Activated naive CD4-positive, alpha-beta T cell treated with anti-CD3 and anti-CD28 coated beads, Interleukin-2, amount 10 ng/mL, durations not matched to agents 7 days and 5 days (primary cell): ENCODE data around the gene ITGB2.

Source experiments
- CTCF ChIA-PET: fragments of 350-600 bp; sonication (Branson Sonifier 250); formaldehyde crosslinking; loops from one replicate; lab custom pipeline; 2021; ENCODE audit warnings: antibody characterized with exemption; lab: Charles Lee
- DNase-seq: peaks from one replicate; pipeline ENCODE4 v3.0.0-alpha.2; 2020
- H3K27ac Mint-ChIP-seq: one replicate; pipeline ENCODE4 v1.8.0; 2021; ENCODE audit warnings: mild to moderate bottlenecking, moderate library complexity, mixed read lengths
- H3K27me3 Mint-ChIP-seq: one replicate; pipeline ENCODE4 v1.8.0; 2021; ENCODE audit warnings: mild to moderate bottlenecking, mixed read lengths
- H3K36me3 Mint-ChIP-seq: one replicate; pipeline ENCODE4 v1.8.0; 2021; ENCODE audit warnings: mixed read lengths
- H3K4me1 Mint-ChIP-seq: one replicate; pipeline ENCODE4 v1.8.0; 2021; ENCODE audit warnings: mixed read lengths
- H3K4me3 Mint-ChIP-seq: one replicate; pipeline ENCODE4 v1.8.0; 2021; ENCODE audit warnings: mild to moderate bottlenecking, moderate library complexity, mixed read lengths
- H3K9me3 Mint-ChIP-seq: one replicate; pipeline ENCODE4 v1.8.0; 2021; ENCODE audit warnings: mixed read lengths

The ITGB2 gene

DNA sequence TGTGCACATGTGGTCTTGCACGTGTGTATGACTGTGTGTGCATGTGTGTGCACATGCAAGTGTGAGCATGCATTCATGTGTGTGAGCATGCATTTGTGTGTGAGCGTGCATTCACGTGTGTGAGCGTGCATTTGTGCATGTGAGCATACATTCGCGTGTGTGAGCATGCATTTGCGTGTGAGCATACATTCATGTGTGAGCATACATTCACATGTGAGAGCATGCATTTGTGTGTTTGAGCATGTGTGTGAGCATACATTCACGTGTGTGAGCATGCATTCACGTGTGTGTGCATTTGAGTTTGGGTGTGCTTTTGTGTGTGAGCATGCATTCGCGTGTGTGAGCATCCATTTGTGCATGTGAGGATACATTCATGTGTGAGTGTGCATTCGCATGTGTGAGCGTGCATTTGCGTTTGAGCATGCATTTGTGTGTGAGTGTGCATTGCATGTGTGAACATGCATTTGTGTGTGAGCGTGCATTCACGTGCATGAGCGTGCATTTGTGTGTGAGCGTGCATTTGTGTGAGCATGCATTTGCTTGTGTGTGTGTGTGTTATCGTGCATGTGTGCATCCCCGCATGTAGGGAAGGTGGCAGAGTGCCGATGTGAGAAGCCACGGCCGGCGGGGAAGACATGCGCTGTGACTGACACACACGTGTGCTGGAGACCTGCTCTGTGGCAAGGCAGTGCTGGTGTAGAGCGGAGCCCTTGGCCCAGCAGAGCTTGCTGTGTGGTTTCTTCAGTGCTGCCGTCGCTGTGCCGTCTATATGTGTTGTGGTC, 18.2 kb downstream of the ITGB2 start:
- no peak for DNase-seq
- peaks cover 15% of the 10 kb centered on the region for H3K4me1 Mint-ChIP-seq
- peaks cover 7% of the 10 kb centered on the region for H3K9me3 Mint-ChIP-seq
- H3K36me3 Mint-ChIP-seq, result peaks cover 73% of the 10 kb centered on the region
- no peak overlapping the region for H3K4me3 Mint-ChIP-seq
- CTCF ChIA-PET, result no interaction called here
- peak overlapping the region; percentile 25 for H3K27ac Mint-ChIP-seq
- H3K27me3 Mint-ChIP-seq, result no peaks in the 10 kb centered on the region

- Mint-ChIP-seq H3K36me3 (peaks cover 77% of the 10 kb centered on the region), H3K9me3 (peaks cover 7% of the 10 kb centered on the region), H3K27me3 (no peaks in the 10 kb centered on the region), H3K4me3 (no peak overlapping the region), H3K4me1 (peaks cover 15% of the 10 kb centered on the region), H3K27ac (peak overlapping the region; percentile 64)
- no peak for DNase-seq
- CTCF ChIA-PET, result no interaction called here
Observed at GRCh38 chr21:44901391-44902074, 19.2 kb downstream of the ITGB2 start.

DNA sequence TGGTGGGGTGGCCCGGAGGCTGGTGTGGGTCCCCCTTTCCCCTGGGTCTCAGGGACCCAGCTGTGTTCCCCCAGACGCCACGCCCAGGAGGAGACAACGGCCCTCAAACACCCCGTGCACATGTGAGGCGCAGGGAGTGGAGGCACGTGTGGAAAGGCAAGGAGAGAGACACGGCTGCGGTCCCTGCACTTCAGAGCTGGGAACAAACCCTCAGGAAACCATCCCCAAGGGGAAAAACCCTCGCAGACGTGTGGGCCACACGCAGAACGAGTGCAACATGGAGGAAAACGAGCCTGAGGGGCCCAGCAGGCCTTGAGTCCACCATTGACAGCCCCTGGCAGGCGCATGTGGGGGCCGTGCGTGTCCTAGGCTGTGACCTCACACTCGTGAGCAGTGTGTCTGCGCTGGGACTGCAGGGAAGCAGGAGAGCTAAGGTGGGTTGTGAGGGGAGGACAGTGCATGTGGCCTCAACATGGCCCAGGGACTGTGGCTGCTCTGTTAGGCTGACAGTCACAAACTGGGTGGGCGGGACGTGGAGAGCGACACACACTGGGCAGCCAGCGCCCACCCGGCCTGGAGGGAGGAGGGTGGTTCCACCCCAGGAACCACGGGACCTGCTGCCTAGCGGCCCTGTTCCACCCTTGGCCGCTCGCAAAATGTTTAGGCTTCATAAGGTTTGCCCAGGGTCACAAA, 20.0 kb downstream of the ITGB2 start:
- H3K4me3 Mint-ChIP-seq, result no peak overlapping the region
- no peak overlapping the region for H3K27ac Mint-ChIP-seq
- no peaks in the 10 kb centered on the region for H3K27me3 Mint-ChIP-seq
- peaks cover 13% of the 10 kb centered on the region for H3K4me1 Mint-ChIP-seq
- peaks cover 7% of the 10 kb centered on the region for H3K9me3 Mint-ChIP-seq
- H3K36me3 Mint-ChIP-seq, result peaks cover 77% of the 10 kb centered on the region
- DNase-seq, result no peak
- CTCF ChIA-PET, result no interaction called here

GRCh38 chr21:44899768-44900558, 20.7 kb downstream of the ITGB2 start:
- Mint-ChIP-seq H3K27me3 (no peaks in the 10 kb centered on the region), H3K4me1 (peaks cover 13% of the 10 kb centered on the region), H3K36me3 (peaks cover 75% of the 10 kb centered on the region), H3K4me3 (no peak overlapping the region), H3K9me3 (peaks cover 7% of the 10 kb centered on the region), H3K27ac (no peak overlapping the region)
- CTCF ChIA-PET, result no interaction called here
- DNase-seq, result no peak

DNA sequence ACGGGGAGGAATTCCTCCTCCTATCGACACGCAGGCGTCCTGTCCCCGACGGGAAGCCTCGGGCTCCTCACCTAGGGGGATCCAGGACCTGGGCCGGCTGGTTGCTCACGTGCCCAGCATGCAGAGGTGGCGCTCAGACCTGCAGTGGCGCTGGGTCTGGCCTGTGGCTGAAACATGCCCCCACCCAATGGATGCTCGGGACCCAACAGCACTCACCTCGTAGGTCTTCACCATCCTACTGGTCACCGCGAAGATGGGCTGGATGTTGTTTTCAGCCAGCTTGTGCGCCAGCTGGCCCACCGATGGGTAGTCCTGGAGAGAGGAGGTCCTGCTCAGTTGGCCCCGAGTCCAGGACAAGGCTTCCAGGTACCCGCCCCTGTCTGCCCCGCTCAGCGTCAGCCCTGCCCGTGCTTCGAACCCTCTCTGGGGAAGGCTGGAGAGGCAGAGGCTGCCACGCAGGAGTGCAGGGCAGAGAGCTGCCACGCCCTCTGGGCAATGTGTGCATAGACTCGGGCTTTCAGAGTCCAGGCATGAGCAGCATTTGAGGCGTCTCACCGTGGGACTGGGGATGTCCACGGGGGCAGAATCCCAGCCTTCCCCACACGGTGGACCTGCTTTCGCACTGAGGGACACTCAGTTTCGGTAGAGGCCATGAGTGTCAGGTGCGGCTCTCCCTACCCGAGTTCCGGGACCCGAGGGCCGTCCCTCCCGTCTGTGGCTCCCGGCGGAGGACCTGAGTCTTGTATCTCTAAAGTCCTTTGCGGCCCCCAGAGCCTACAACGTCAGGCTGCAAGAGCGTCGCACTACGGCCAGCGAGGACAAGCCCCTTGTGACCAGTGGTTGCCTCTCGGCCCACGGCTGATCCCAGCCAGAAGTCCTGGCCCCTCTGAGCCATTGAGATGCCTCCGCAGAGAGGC, 21.6 kb downstream of the ITGB2 start:
- CTCF ChIA-PET, result interaction anchor here (0.8 kb wide), 1 partner anchor 32 kb away, joined by 3 read pairs; no protein-coding TSS in a partner anchor

GRCh38 chr21:44898011-44898488, 22.6 kb downstream of the ITGB2 start:
- H3K27me3 Mint-ChIP-seq, result no peaks in the 10 kb centered on the region
- peaks cover 72% of the 10 kb centered on the region for H3K36me3 Mint-ChIP-seq
- no peak for DNase-seq
- H3K27ac Mint-ChIP-seq, result no peak overlapping the region
- H3K4me1 Mint-ChIP-seq, result peaks cover 15% of the 10 kb centered on the region
- no peak overlapping the region for H3K4me3 Mint-ChIP-seq
- H3K9me3 Mint-ChIP-seq, result peaks cover 4% of the 10 kb centered on the region
- CTCF ChIA-PET, result interaction anchor here (1.2 to 2.0 kb wide), 3 partner anchors 34 to 99 kb away, joined by 3 to 5 read pairs (median 4); no protein-coding TSS in a partner anchor

More for the DNA sequence above, 21.6 kb downstream of the ITGB2 start:
- H3K36me3 Mint-ChIP-seq, result peaks cover 74% of the 10 kb centered on the region
- DNase-seq, result no peak
- H3K27me3 Mint-ChIP-seq, result no peaks in the 10 kb centered on the region
- H3K4me1 Mint-ChIP-seq, result peaks cover 8% of the 10 kb centered on the region
- no peak overlapping the region for H3K4me3 Mint-ChIP-seq
- H3K27ac Mint-ChIP-seq, result no peak overlapping the region
- peaks cover 4% of the 10 kb centered on the region for H3K9me3 Mint-ChIP-seq

DNA sequence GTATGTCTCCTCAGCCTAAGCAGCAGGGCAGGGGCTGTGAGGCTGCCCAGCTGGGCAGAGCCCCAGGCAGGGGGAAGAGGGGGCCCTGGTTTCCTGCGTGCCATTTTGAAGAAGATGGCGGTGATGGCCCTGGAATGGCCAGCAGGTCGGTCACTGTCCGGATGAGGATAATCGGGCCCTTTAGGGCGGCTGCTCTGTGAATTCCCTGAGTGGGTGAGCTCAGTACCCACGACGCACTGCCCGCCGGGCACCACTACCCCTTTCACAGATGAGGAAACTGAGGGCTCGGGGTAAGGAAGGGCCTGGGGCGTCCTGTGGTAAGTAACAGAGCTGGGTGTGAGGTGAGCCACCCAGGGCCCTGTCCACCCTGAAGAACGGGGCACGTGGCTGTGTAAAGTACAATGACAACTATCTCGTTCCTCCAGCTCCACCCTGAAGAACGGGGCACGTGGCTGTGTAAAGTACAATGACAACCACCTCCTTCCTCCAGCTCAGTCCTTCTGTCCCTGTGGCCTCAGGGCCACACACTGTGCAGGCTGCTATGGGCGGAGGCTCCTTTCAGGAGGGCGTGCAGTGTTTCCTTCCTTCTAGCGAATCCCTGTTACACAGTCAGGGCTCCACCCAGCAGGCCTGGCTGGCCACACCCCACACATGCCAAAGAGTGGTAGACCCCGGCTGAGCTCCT, 23.2 kb downstream of the ITGB2 start:
- H3K27ac Mint-ChIP-seq, result no peak overlapping the region
- H3K27me3 Mint-ChIP-seq, result no peaks in the 10 kb centered on the region
- peaks cover 20% of the 10 kb centered on the region for H3K4me1 Mint-ChIP-seq
- no peak overlapping the region for H3K4me3 Mint-ChIP-seq
- CTCF ChIA-PET, result interaction anchor here (1.2 to 2.0 kb wide), 3 partner anchors 34 to 98 kb away, joined by 3 to 5 read pairs (median 4); no protein-coding TSS in a partner anchor
- DNase-seq, result no peak
- no peaks in the 10 kb centered on the region for H3K9me3 Mint-ChIP-seq
- peaks cover 70% of the 10 kb centered on the region for H3K36me3 Mint-ChIP-seq

DNA sequence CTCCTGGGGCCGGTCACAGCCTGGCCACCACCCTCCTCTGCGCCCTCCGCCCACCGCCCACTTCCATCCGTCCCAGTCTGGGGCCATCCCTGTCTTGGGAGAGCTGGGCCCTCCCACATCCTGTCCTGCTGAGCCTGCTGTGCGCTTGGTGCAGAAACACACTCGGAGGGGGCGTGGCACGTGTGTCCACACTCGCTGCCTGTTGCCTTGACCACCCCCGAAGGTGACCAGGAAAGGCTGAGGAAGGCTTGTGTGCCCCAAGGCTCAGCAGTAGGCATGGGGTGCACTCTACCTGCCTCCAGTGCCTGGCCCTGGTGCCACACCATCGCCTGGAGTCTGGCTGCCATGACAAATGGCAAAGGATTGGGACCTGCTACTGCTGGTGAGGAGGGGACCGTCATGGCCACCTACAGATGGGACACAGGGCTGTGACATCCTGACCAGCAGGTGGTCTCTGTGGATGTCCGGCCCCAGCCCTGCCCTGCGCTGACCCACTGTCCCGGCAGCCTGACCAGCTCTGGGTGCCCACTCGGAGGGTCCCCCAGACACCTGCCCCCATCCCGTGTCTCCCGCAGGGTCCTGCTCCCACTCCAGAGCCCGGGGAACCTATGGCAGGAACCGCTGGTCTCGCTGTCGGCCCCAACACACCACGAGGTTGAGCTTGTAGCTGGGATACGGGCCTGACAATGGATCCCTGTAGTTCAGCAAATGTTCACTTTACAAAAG, 24.0 kb downstream of the ITGB2 start:
- Mint-ChIP-seq H3K27ac (no peak overlapping the region), H3K4me3 (no peak overlapping the region), H3K9me3 (no peaks in the 10 kb centered on the region), H3K4me1 (peaks cover 21% of the 10 kb centered on the region), H3K27me3 (no peaks in the 10 kb centered on the region), H3K36me3 (peaks cover 66% of the 10 kb centered on the region)
- CTCF ChIA-PET, result interaction anchor here (1.6 to 2.0 kb wide), 2 partner anchors 35 to 98 kb away, joined by 4 to 5 read pairs; no protein-coding TSS in a partner anchor
- DNase-seq, result no peak

- peaks cover 60% of the 10 kb centered on the region for H3K36me3 Mint-ChIP-seq
Observed at GRCh38 chr21:44895859-44896258, 24.8 kb downstream of the ITGB2 start.

DNA sequence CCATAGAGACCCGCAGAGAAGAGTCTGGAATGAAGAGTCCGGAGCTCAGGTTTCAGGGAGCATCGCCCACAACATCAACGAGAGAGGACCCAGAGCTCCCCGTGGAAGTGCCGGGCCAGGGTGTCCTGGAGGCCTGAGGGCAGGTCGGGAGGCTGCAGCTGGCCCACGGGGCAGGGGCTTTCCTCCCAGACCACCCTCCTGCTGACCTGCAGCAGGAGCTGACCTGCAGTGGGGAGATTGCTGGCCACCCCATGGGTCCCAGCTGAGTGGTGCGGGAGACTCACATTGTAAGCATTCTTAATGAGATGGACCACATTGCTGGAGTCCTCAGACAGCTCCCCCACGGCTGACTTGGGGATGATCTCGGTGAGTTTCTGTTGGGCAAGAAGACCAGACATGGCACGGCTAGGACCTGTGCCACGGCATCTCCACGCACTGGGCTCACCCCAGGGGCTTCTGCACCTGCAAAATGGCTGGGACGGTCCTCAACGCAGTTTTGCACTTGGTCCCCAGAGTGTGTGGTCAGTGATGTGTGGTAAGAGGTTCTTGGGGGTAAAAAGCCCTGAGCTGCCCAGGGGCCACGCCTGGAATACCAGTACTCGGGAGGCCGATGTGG, 25.9 kb downstream of the ITGB2 start:
- Mint-ChIP-seq H3K4me3 (no peak overlapping the region), H3K27ac (no peak overlapping the region), H3K36me3 (peaks cover 58% of the 10 kb centered on the region), H3K9me3 (no peaks in the 10 kb centered on the region), H3K27me3 (no peaks in the 10 kb centered on the region), H3K4me1 (peaks cover 21% of the 10 kb centered on the region)
- DNase-seq, result no peak
- CTCF ChIA-PET, result interaction anchor here (1.7 to 4.4 kb wide), 5 partner anchors 13 to 38 kb away, joined by 6 to 68 read pairs (median 8); no protein-coding TSS in a partner anchor

More at GRCh38 chr21:44895859-44896258, 24.8 kb downstream of the ITGB2 start:
- DNase-seq, result no peak
- H3K4me1 Mint-ChIP-seq, result peaks cover 21% of the 10 kb centered on the region
- no peaks in the 10 kb centered on the region for H3K9me3 Mint-ChIP-seq
- no peak overlapping the region for H3K27ac Mint-ChIP-seq
- H3K4me3 Mint-ChIP-seq, result no peak overlapping the region
- CTCF ChIA-PET, result interaction anchor here (1.0 to 4.4 kb wide), 2 partner anchors 16 to 37 kb away, joined by 3 to 68 read pairs; no protein-coding TSS in a partner anchor
- no peaks in the 10 kb centered on the region for H3K27me3 Mint-ChIP-seq

DNA sequence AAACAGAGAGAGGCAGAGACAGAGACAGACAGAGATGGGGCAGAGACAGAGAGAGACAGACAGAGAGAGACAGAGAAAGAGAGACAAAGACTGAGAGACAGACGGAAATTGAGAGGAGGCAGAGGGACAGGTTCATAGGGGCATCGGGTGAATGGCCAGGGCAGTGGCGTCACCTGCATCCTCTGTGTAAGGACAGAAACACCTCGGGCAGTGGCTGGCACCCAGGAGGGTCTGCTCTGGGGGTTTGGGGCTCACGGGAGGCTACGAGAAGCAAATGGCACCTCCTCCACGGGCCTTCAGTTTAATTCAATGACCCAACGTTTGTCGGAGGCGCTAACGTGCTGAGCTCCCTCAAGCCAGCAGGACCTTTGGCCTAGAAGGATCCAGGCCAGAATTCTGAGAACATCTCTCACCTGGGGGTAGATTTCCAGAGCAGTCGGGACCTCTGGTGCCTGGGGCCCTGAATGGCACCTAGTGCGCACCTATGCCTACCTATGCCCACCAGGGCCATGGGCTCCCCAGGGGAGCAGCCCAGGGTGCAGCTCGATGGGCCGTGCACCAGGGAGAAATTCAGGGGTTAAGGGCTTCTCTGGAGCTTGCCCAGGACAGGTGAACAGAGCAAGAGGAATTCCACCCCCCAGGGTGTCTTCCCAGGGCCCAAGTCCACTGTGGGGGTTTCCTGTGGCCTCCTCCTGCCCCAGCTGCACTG, 26.6 kb downstream of the ITGB2 start:
- Mint-ChIP-seq H3K4me1 (peaks cover 21% of the 10 kb centered on the region), H3K4me3 (no peak overlapping the region), H3K9me3 (no peaks in the 10 kb centered on the region), H3K27ac (peak overlapping the region; percentile 60), H3K27me3 (no peaks in the 10 kb centered on the region), H3K36me3 (peaks cover 54% of the 10 kb centered on the region)
- CTCF ChIA-PET, result interaction anchor here (1.6 to 4.4 kb wide), 7 partner anchors 13 to 48 kb away, joined by 3 to 68 read pairs (median 7); no protein-coding TSS in a partner anchor
- no peak for DNase-seq
